Sigmoid colon (tissue), 4 donors: ENCODE results near the gene KDELR3.

Source experiments
- POLR2A ChIP-seq, 2 donors: fragments of 450-650 bp; IDR thresholded peaks; one replicate each; pipeline ENCODE4 v1.6.1; 2016; ENCODE audit warnings: antibody characterized with exemption in 2 of 2, mild to moderate bottlenecking in 2 of 2, moderate library complexity in 2 of 2
- POLR2AphosphoS5 ChIP-seq, 4 donors: sonication (generic); formaldehyde crosslinking; IDR thresholded peaks; one replicate each; pipeline ENCODE4 v1.6.1; 2017; ENCODE audit warnings: antibody characterized with exemption in 4 of 4
- TF ChIP-seq, protein P1 (sequence below), 4 experiments: fragments of 450-650 bp in 3 of 4; fragments of 200-600 bp in 1 of 4; IDR thresholded peaks; one replicate each; pipeline ENCODE4 v1.5.1; 2016 to 2019; ENCODE audit warnings: antibody characterized with exemption in 4 of 4, mild to moderate bottlenecking in 3 of 4, moderate library complexity in 2 of 4

DNA sequence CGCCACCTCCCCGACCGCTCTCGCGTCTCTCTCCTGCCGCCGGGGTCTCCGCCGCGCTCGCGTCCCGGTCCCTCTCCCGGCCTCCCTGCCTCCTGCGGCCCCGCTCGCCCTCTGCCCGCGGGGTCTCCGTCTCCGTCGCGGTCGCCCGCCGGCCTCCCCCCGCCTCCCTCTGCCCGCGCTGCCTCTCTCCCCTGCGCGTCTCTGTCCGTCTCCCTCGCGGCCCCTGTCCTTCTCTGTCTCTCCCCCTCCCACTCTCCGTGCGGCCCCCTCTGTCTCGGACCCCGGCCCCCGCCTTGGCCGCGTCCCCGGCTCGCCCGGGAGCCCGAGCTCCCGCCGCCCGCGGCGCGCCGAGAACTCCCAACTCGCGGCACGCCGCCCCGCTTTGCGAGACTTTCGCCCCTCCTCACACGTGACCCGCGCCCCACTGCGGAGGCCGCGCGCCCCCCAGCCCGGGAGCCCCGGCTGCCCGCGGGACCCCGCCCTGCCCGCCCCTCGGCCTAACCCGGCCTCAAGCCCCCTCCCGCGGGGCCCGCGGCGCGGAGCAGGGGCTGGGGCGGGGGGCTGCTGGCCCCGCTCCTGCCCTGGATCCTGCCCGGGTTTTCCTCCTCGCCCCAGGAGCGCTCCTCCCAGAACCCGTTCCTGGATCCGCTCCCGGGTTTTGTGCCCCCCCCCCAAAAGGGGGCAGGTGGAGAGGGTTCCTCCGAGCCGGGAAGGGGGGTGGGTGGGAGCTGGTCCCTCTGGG lies 12.2 kb upstream of the KDELR3 start:
- TF ChIP-seq, protein P1, sequence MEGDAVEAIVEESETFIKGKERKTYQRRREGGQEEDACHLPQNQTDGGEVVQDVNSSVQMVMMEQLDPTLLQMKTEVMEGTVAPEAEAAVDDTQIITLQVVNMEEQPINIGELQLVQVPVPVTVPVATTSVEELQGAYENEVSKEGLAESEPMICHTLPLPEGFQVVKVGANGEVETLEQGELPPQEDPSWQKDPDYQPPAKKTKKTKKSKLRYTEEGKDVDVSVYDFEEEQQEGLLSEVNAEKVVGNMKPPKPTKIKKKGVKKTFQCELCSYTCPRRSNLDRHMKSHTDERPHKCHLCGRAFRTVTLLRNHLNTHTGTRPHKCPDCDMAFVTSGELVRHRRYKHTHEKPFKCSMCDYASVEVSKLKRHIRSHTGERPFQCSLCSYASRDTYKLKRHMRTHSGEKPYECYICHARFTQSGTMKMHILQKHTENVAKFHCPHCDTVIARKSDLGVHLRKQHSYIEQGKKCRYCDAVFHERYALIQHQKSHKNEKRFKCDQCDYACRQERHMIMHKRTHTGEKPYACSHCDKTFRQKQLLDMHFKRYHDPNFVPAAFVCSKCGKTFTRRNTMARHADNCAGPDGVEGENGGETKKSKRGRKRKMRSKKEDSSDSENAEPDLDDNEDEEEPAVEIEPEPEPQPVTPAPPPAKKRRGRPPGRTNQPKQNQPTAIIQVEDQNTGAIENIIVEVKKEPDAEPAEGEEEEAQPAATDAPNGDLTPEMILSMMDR (IDR thresholded peaks at IDR 0.05), result no peak
- no peak for TF ChIP-seq POLR2AphosphoS5 (IDR thresholded peaks at IDR 0.05)
- TF ChIP-seq POLR2A (IDR thresholded peaks at IDR 0.05), result no peak
